Fibroblast of mammary gland (primary cell): ENCODE data around the gene ASTN2.
"Not testable (repeated sequence)": the region's sequence is repeated elsewhere in the genome, so short reads cannot be mapped to it uniquely, and the experiment has no call there.

Experiments
- DNase-seq: peaks from one replicate; pipeline ENCODE4 v3.0.0-alpha.2; 2010; ENCODE audit warnings: low read depth
- H3K4me3 ChIP-seq: 2 replicates; pipeline ENCODE4 v1.5.1; 2011; ENCODE audit warnings: low read depth, mild to moderate bottlenecking, low read length, moderate library complexity; ENCODE audit not compliant: control insufficient read depth
- TF ChIP-seq, protein P1 (sequence below): conservative IDR thresholded peaks from 2 replicates; pipeline ENCODE4 v1.5.1; 2011; ENCODE audit warnings: low read depth, low read length, inconsistent platforms; ENCODE audit not compliant: control insufficient read depth, insufficient read depth

The ASTN2 gene

GRCh38 chr9:116693233-116693731 lies 721.6 kb downstream of the ASTN2 start:
- peak; percentile 71 for DNase-seq
- TF ChIP-seq, protein P1, sequence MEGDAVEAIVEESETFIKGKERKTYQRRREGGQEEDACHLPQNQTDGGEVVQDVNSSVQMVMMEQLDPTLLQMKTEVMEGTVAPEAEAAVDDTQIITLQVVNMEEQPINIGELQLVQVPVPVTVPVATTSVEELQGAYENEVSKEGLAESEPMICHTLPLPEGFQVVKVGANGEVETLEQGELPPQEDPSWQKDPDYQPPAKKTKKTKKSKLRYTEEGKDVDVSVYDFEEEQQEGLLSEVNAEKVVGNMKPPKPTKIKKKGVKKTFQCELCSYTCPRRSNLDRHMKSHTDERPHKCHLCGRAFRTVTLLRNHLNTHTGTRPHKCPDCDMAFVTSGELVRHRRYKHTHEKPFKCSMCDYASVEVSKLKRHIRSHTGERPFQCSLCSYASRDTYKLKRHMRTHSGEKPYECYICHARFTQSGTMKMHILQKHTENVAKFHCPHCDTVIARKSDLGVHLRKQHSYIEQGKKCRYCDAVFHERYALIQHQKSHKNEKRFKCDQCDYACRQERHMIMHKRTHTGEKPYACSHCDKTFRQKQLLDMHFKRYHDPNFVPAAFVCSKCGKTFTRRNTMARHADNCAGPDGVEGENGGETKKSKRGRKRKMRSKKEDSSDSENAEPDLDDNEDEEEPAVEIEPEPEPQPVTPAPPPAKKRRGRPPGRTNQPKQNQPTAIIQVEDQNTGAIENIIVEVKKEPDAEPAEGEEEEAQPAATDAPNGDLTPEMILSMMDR, result no peak
- H3K4me3 ChIP-seq, result no peak overlapping the region

GRCh38 chr9:116692616-116693015 lies 722.2 kb downstream of the ASTN2 start:
- DNase-seq, result no peak
- H3K4me3 ChIP-seq, result no peak overlapping the region
- TF ChIP-seq, protein P1, result no peak

GRCh38 chr9:116691607-116692006 lies 723.2 kb downstream of the ASTN2 start:
- H3K4me3 ChIP-seq, result no peak overlapping the region
- no peak for DNase-seq
- TF ChIP-seq, protein P1, result no peak

DNA sequence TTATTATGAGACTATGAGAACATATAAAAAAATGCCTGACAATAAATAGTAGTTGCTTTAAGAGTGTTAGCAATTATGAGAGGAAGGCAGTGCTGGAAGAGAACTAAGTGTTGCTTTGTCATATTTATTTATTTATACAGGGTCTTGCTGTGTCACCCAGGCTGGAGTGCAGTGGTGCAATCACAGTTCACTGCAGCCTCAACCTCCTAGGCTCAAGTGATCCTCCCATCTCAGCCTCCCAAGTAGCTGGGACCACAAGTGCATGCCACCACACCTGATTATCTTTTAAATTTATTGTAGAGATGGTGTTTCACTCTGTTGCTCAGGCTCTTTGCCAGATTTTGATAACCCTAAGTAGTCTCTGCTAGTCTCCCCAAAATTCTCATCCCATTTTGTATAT lies 724.1 kb downstream of the ASTN2 start:
- H3K4me3 ChIP-seq, DNase-seq: not testable (repeated sequence)

- H3K4me3 ChIP-seq, result no peak overlapping the region
- TF ChIP-seq, protein P1, result no peak
- no peak for DNase-seq
Measured at GRCh38 chr9:116689486-116690032, 725.3 kb downstream of the ASTN2 start.

- no peak for DNase-seq
- H3K4me3 ChIP-seq, result no peak overlapping the region
- TF ChIP-seq, protein P1, result no peak
Measured at GRCh38 chr9:116688806-116689485, 725.9 kb downstream of the ASTN2 start.

DNA sequence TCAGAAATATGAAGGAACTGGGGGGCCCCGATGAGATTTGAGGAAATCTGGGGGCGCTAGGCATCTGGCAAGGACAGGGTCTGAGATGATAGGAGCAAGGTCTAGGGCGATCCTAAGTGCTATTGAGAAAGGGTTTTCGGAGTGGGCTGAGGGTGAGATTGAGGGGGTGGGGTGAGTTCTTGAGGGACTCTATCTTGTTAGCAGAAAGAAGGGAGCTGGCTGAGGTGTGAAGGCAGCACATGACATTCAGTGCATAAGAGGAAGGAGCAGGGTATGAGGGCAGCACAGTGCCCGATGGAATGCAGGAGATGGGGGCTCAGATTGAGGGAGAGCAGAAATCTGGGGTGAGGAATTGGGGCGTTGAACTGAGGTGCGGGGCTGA lies 727.1 kb downstream of the ASTN2 start:
- peak overlapping the region; percentile 79 for H3K4me3 ChIP-seq
- no peak for DNase-seq
- TF ChIP-seq, protein P1, result no peak
